PFSK-1 (cell line): ENCODE results near the gene VPS11.

Source experiments
- FOXP2 ChIP-seq: optimal IDR thresholded peaks from 2 replicates; pipeline ENCODE3; 2011; ENCODE audit warnings: borderline replicate concordance, control low read depth, inconsistent platforms; ENCODE audit not compliant: insufficient read depth; ENCODE audit errors: extremely low read length, extremely low read depth
- POLR2AphosphoS5 ChIP-seq: IDR thresholded peaks from 2 replicates; pipeline ENCODE4 v1.6.1; 2012; ENCODE audit warnings: low read depth, mild to moderate bottlenecking, control low read depth, low read length, moderate library complexity
- SIN3A ChIP-seq: IDR thresholded peaks from 2 replicates; pipeline ENCODE4 v1.6.1; 2012; ENCODE audit warnings: mild to moderate bottlenecking, low read length, moderate library complexity, borderline replicate concordance; ENCODE audit not compliant: insufficient read depth
- TAF1 ChIP-seq: IDR thresholded peaks from 2 replicates; pipeline ENCODE4 v1.6.1; 2012; ENCODE audit warnings: low read length, control low read depth, borderline replicate concordance; ENCODE audit not compliant: insufficient read depth
- TF ChIP-seq, protein P1 (sequence below), 2 experiments: IDR thresholded peaks; 2 replicates each; pipeline versions ENCODE4 v1.6.1 to v1.8.0; 2011 to 2012; ENCODE audit warnings: low read depth in 2 of 2, low read length in 2 of 2, control low read depth in 1 of 2, inconsistent platforms in 1 of 2, mild to moderate bottlenecking in 1 of 2, moderate library complexity in 1 of 2; ENCODE audit not compliant: insufficient read depth in 1 of 2

VPS11 gene

GRCh38 chr11:119029340-119030028 is 38.1 kb upstream of the VPS11 start:
- no peak for TF ChIP-seq TAF1

DNA sequence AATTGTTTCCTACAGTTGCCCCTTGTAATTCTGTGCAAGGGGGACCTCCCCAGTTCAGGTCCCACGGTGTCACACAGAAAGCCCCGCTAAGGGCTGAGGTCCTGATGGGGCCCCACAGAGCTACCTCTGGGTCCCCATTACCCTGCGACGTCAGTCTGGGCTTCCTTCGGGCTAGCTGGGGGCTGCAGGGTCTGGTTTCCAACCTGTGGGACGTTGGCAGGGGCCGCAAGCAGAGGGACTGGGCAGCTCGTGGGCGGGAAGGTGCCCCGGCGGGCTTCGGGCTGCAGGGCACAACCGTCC is 37.6 kb upstream of the VPS11 start:
- TF ChIP-seq POLR2AphosphoS5, result no peak

DNA sequence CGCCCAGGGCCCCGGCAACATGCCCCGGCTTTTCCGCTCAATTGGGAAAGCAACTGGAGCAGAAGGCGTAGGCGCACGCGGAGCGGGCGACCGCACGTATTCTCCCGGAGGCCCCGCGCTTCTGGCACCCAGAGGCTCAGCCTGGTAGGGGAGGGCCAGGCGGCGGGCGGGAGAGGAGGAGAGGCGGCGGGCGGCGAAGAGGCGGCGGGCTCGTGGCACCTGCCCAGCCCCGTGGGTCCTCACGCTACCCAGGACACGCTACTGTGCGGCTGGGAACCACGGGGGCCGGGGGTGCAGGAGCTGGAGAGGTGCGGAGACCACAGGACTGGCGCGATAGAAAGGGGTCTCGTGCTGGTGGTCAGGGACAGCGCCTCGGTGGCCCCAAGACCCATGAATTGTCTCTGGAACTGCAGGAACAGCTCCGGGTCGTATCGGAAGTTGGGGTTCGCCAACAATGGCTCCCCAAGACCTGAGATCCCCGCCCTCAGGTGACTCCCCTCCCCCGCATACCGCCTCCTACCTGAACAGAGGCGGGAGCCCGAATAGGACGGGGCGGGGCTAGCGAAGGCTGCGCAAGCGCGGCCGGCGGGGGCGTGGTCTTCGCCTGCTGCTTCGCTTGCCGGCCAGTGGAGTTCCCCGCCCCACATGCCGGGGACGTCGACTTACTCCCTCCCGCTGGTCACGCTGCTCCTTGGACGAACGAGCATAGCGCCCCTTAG is 37.1 kb upstream of the VPS11 start, which contains the start of gene SLC37A4:
SLC37A4 (minus strand) TSS at position 549 of the 719 bp plus-strand sequence.
- TF ChIP-seq FOXP2 (peak; percentile 87), TAF1 (peak; percentile 35; the same call in 1 of the 2 replicates), POLR2AphosphoS5 (peak; percentile 83), SIN3A (no peak)
- TF ChIP-seq, protein P1, sequence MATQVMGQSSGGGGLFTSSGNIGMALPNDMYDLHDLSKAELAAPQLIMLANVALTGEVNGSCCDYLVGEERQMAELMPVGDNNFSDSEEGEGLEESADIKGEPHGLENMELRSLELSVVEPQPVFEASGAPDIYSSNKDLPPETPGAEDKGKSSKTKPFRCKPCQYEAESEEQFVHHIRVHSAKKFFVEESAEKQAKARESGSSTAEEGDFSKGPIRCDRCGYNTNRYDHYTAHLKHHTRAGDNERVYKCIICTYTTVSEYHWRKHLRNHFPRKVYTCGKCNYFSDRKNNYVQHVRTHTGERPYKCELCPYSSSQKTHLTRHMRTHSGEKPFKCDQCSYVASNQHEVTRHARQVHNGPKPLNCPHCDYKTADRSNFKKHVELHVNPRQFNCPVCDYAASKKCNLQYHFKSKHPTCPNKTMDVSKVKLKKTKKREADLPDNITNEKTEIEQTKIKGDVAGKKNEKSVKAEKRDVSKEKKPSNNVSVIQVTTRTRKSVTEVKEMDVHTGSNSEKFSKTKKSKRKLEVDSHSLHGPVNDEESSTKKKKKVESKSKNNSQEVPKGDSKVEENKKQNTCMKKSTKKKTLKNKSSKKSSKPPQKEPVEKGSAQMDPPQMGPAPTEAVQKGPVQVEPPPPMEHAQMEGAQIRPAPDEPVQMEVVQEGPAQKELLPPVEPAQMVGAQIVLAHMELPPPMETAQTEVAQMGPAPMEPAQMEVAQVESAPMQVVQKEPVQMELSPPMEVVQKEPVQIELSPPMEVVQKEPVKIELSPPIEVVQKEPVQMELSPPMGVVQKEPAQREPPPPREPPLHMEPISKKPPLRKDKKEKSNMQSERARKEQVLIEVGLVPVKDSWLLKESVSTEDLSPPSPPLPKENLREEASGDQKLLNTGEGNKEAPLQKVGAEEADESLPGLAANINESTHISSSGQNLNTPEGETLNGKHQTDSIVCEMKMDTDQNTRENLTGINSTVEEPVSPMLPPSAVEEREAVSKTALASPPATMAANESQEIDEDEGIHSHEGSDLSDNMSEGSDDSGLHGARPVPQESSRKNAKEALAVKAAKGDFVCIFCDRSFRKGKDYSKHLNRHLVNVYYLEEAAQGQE (IDR thresholded peaks at IDR 0.05; ENCODE audit: insufficient read depth in 1 of 2, low read depth in 2 of 2, low read length in 2 of 2), result no peak

DNA sequence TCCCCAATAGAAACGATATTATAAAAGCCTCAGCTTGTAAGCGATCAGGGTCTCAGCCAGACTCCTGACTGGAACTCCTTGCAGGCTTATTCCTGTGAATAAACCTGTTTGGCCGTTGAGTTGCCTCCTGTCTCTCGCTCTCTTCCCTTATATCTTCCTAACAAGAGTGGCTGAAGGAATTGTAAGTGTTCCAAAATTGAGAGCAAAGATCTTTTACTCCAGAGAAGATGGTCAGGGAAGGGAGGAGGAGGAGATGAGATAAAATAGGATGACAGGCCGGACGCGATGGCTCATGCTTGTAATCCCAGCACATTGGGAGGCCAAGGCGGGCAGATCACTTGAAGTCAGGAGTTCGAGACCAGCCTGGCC is 35.7 kb upstream of the VPS11 start:
- TF ChIP-seq, protein P1 (IDR thresholded peaks at IDR 0.05; ENCODE audit: insufficient read depth in 1 of 2, low read depth in 2 of 2, low read length in 2 of 2), result no peak
- TF ChIP-seq TAF1, result no peak
- TF ChIP-seq SIN3A, result no peak
- no peak for TF ChIP-seq FOXP2
- no peak for TF ChIP-seq POLR2AphosphoS5

DNA sequence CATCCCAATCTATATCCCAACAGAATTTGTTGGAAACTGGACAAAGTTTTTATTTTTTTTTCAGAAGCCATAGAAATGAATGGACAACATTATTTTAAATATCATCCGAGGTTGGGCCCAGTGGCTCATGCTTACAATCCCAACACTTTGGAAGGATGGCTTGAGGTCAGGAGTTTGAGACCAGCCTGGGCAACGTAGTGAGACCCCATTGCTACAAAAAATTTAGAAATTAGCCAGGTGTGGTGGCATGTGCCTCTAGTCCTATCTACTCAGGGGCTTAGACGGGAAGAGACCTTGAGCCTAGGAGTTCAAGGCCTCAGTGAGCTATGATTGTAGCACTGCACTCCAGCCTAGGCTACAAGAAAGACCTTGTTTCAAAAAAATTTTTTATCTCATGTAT is 32.8 kb upstream of the VPS11 start:
- TF ChIP-seq FOXP2 (no peak), SIN3A (no peak), POLR2AphosphoS5 (no peak), TAF1 (no peak)
- TF ChIP-seq, protein P1 (IDR thresholded peaks at IDR 0.05; ENCODE audit: insufficient read depth in 1 of 2, low read depth in 2 of 2, low read length in 2 of 2), result no peak

GRCh38 chr11:119038884-119039283 is 28.7 kb upstream of the VPS11 start:
- TF ChIP-seq SIN3A (no peak), FOXP2 (no peak), TAF1 (no peak), POLR2AphosphoS5 (no peak)
- TF ChIP-seq, protein P1 (IDR thresholded peaks at IDR 0.05; ENCODE audit: insufficient read depth in 1 of 2, low read depth in 2 of 2, low read length in 2 of 2), result no peak
